Ovary (tissue), 9 donors: Measurements from ENCODE around the gene MCF2L. TPM values are rescaled to one million over a fixed set of nuclear protein-coding genes. Genes with fewer than 3 reads are reported as not detected.

ENCODE experiments used
- DNase-seq, 5 donors: peaks; one replicate each; pipeline ENCODE4 v3.0.0-alpha.2; 2019 to 2020
- H3K27ac ChIP-seq, 2 donors: fragments of 200-600 bp; one replicate each; pipeline versions ENCODE4 v1.5.1 to v1.8.0; 2019 to 2022
- H3K27me3 ChIP-seq: fragments of 200-600 bp; one replicate; pipeline ENCODE4 v1.8.0; 2022
- H3K36me3 ChIP-seq: fragments of 200-600 bp; sonication (generic); one replicate; pipeline ENCODE4 v1.5.1; 2019
- H3K4me1 ChIP-seq: one replicate; pipeline ENCODE4 v1.8.1; 2013; ENCODE audit warnings: mild to moderate bottlenecking, moderate library complexity; ENCODE audit not compliant: insufficient read depth
- H3K4me3 ChIP-seq: fragments of 200-600 bp; sonication (generic); one replicate; pipeline ENCODE4 v1.5.1; 2017
- H3K9me3 ChIP-seq, 2 donors: fragments of 200-600 bp in 1 of 2; sonication (generic) in 1 of 2; one replicate each; pipeline versions ENCODE4 v1.5.1 to v1.8.1; 2013 to 2019; ENCODE audit warnings: mild to moderate bottlenecking in 1 of 2, moderate library complexity in 1 of 2
- EP300 ChIP-seq: sonication (generic); formaldehyde crosslinking; IDR thresholded peaks from one replicate; pipeline ENCODE4 v1.6.1; 2017; ENCODE audit warnings: antibody characterized with exemption
- POLR2A ChIP-seq: fragments of 450-650 bp; IDR thresholded peaks from one replicate; pipeline ENCODE4 v1.6.1; 2017; ENCODE audit warnings: antibody characterized with exemption, mild to moderate bottlenecking, moderate library complexity
- WGBS, 3 donors: extraction: QIAGEN DNeasy Blood & Tissue Kit in 1 of 3; methylation state at CpG; one replicate each; pipeline versions ENCODE4 v1.1.5 to v1.1.7; 2013 to 2017; 5-methylcytosine and 5-hydroxymethylcytosine counted together
- intact Hi-C, 4 donors: fragments of 100-400 bp; cut with DNase I; formaldehyde crosslinking; loops; one replicate each; pipeline versions ENCODE4 v1.11.0 to v1.15.1; 2022 to 2023
- polyA plus RNA-seq, 2 donors: library from polyadenylated mRNA; stranded (reverse); fragments of 200-250 nt in 1 of 2; fragments of 350-450 nt in 1 of 2; fragmentation: Illumina TruSeq in 1 of 2; extraction: RNeasy Lipid Tissue Mini Kit (QIAGEN cat#74804) in 1 of 2; gene quantifications; one replicate each; pipeline ENCODE4 v1.2.3, GENCODE V29; 2013 to 2014
- total RNA-seq, 7 donors: library from RNA; depleted of rRNA in 2 of 7; stranded (reverse); fragments of >200 nt in 2 of 7; fragmentation: NEBNext Ultra II Directional in 3 of 7; extraction: Animal tissue kit (Norgen Biotek cat#: 25700) in 3 of 7; gene quantifications; one replicate each; pipeline versions ENCODE4 v1.1.0 to v1.2.4, GENCODE V29; 2016 to 2023
- TF ChIP-seq, protein P1 (sequence below), 3 donors: fragments of 450-650 bp in 2 of 3; fragments of 200-600 bp in 1 of 3; IDR thresholded peaks; one replicate each; pipeline versions ENCODE4 v1.5.1 to v1.8.0; 2016 to 2022; ENCODE audit warnings: antibody characterized with exemption in 3 of 3, mild to moderate bottlenecking in 1 of 3
- donor health status: DM: no; HTN: no; CAD: no; lungs with moderate emphysema.
- donor health status: DM: no; HTN: no; CAD: no.
- donor health status: Bipolar disorder and iron deficiency.
- donor health status: DM: yes; HTN: yes; CAD: no.
- donor health status: DM: no; HTN: no; CAD: no.
- donor health status: DM: yes; HTN: yes; CAD: no.

Gene MCF2L
- total and polyA plus RNA-seq, 9 donors: 5.6 to 22.2 (median 8.7) TPM

DNA sequence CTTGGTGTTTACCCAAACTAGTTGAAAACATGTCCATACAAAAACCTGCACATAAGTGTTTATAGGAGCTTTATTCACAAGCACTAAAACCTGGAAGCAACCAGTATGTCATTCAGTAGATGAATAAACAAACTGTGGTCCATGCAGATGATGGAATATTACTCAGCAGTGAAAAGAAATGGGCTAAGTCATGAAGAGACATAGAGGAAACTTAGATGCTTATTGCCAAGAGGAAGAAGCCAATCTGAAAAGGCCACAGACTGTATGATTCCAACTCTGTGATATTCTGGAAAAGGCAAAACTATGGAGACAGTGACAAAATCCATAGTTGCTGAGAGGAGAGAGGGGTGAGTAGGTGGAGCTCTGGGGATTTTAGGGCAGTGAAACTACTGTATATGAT lies 38.8 kb upstream of the MCF2L start:
- no peak overlapping the region for H3K4me3 ChIP-seq
- no peak overlapping the region for H3K27ac ChIP-seq
- H3K9me3 ChIP-seq: no peaks in the 10 kb centered on the region
- no peaks in the 10 kb centered on the region for H3K27me3 ChIP-seq
- no peak for DNase-seq
- intact Hi-C loops: loop anchor here in 1 of 4 donors (10.0 kb wide), 1 partner anchor 465 kb away; no protein-coding TSS in a partner anchor
- no peaks in the 10 kb centered on the region for H3K4me1 ChIP-seq
- no peaks in the 10 kb centered on the region for H3K36me3 ChIP-seq
- TF ChIP-seq EP300 (no peak), POLR2A (no peak)
- TF ChIP-seq, protein P1, sequence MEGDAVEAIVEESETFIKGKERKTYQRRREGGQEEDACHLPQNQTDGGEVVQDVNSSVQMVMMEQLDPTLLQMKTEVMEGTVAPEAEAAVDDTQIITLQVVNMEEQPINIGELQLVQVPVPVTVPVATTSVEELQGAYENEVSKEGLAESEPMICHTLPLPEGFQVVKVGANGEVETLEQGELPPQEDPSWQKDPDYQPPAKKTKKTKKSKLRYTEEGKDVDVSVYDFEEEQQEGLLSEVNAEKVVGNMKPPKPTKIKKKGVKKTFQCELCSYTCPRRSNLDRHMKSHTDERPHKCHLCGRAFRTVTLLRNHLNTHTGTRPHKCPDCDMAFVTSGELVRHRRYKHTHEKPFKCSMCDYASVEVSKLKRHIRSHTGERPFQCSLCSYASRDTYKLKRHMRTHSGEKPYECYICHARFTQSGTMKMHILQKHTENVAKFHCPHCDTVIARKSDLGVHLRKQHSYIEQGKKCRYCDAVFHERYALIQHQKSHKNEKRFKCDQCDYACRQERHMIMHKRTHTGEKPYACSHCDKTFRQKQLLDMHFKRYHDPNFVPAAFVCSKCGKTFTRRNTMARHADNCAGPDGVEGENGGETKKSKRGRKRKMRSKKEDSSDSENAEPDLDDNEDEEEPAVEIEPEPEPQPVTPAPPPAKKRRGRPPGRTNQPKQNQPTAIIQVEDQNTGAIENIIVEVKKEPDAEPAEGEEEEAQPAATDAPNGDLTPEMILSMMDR (IDR thresholded peaks at IDR 0.05): no peak

GRCh38 chr13:112931028-112931934 lies 37.7 kb upstream of the MCF2L start:
- H3K4me3 ChIP-seq: no peak overlapping the region
- H3K27ac ChIP-seq: no peak overlapping the region
- DNase-seq: peak in 1 of 5 donors; percentile 16
- H3K9me3 ChIP-seq: no peaks in the 10 kb centered on the region
- H3K4me1 ChIP-seq: no peaks in the 10 kb centered on the region
- no peak for TF ChIP-seq POLR2A
- TF ChIP-seq, protein P1 (IDR thresholded peaks at IDR 0.05): no peak
- TF ChIP-seq EP300: no peak
- H3K36me3 ChIP-seq: no peaks in the 10 kb centered on the region
- intact Hi-C loops: loop anchor here in 1 of 4 donors (10.0 kb wide), 1 partner anchor 464 kb away; no protein-coding TSS in a partner anchor
- H3K27me3 ChIP-seq: no peaks in the 10 kb centered on the region
- WGBS, 3 donors: 49 to 53% (median 49%) methylated on average over 32 of the region's 32 CpGs

DNA sequence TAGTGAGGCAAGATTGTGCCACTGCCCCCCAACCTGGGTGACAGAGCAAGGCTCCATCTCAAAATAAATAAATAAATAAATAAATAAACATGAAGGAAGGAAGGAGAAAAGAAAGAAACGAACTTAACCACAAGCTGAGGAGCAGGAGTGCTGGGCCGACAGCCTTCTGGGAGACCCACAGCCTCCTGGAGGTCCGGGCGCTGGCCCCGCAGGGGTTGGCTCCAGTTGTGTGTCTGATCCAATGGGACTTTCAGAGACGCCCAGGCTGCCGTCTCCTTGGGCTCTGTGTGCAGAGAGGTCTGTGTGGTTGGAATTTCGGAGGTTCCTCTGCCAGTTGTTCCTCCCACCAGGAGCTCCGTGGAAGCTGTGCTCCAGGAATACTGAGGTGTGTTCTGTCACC lies 36.0 kb upstream of the MCF2L start:
- Histone ChIP-seq H3K4me3 (no peak overlapping the region), H3K27ac (no peak overlapping the region), H3K9me3 (no peaks in the 10 kb centered on the region), H3K36me3 (no peaks in the 10 kb centered on the region), H3K4me1 (no peaks in the 10 kb centered on the region), H3K27me3 (no peaks in the 10 kb centered on the region)
- DNase-seq: no peak
- intact Hi-C loops: loop anchor here in 1 of 4 donors (10.0 kb wide), 1 partner anchor 462 kb away; no protein-coding TSS in a partner anchor
- TF ChIP-seq, protein P1 (IDR thresholded peaks at IDR 0.05): no peak
- TF ChIP-seq POLR2A (no peak), EP300 (no peak)
- 71 to 75% (median 74%) methylated on average over 9 of the region's 9 CpGs for WGBS, 3 donors

GRCh38 chr13:112933649-112934048 lies 35.4 kb upstream of the MCF2L start:
- H3K4me1 ChIP-seq: no peaks in the 10 kb centered on the region
- DNase-seq: no peak
- H3K4me3 ChIP-seq: no peak overlapping the region
- no peak overlapping the region for H3K27ac ChIP-seq
- intact Hi-C loops: loop anchor here in 1 of 4 donors (10.0 kb wide), 1 partner anchor 461 kb away; no protein-coding TSS in a partner anchor
- H3K9me3 ChIP-seq: no peaks in the 10 kb centered on the region
- TF ChIP-seq POLR2A: no peak
- TF ChIP-seq, protein P1 (IDR thresholded peaks at IDR 0.05): no peak
- TF ChIP-seq EP300: no peak
- H3K27me3 ChIP-seq: no peaks in the 10 kb centered on the region
- no peaks in the 10 kb centered on the region for H3K36me3 ChIP-seq
- 81 to 88% (median 83%) methylated on average over 7 of the region's 7 CpGs for WGBS, 3 donors
